Stimulated activated CD8-positive, alpha-beta memory T cell treated with anti-CD3 and anti-CD28 coated beads, Interleukin-7, amount 100 ng/mL, for 24 hours (primary cell): Measurements from ENCODE around the gene POU6F2.

Source experiments
- DNase-seq: peaks from one replicate; pipeline ENCODE4 v3.0.0-alpha.2; 2020; ENCODE audit warnings: low read depth

Gene POU6F2

GRCh38 chr7:39451901-39452300 is 474.2 kb downstream of the POU6F2 start:
- no peak for DNase-seq

GRCh38 chr7:39453743-39454355 is 476.1 kb downstream of the POU6F2 start:
- DNase-seq = peak; percentile 22

GRCh38 chr7:39458061-39458745 is 480.5 kb downstream of the POU6F2 start:
- DNase-seq = no peak

GRCh38 chr7:39459636-39460035 is 481.9 kb downstream of the POU6F2 start:
- DNase-seq = no peak

- no peak for DNase-seq
These were observed 482.8 kb downstream of the POU6F2 start for GRCh38 chr7:39460486-39460885.

- no peak for DNase-seq
These were observed 483.6 kb downstream of the POU6F2 start for GRCh38 chr7:39461263-39461820.

- DNase-seq = no peak
These were observed 485.5 kb downstream of the POU6F2 start for GRCh38 chr7:39463252-39463651.

GRCh38 chr7:39464350-39465054 is 486.8 kb downstream of the POU6F2 start:
- DNase-seq = no peak

GRCh38 chr7:39465055-39465929 is 487.6 kb downstream of the POU6F2 start:
- DNase-seq = no peak

- DNase-seq = no peak
These were observed 490.6 kb downstream of the POU6F2 start for GRCh38 chr7:39468261-39468660.

GRCh38 chr7:39468808-39469374 is 491.2 kb downstream of the POU6F2 start:
- no peak for DNase-seq

GRCh38 chr7:39480901-39481300 is 503.2 kb downstream of the POU6F2 start:
- DNase-seq = no peak

GRCh38 chr7:39488467-39489393 is 511.0 kb downstream of the POU6F2 start:
- DNase-seq = no peak

- DNase-seq = no peak
These were observed 512.6 kb downstream of the POU6F2 start for GRCh38 chr7:39490296-39490695.

- DNase-seq = no peak
These were observed 516.2 kb downstream of the POU6F2 start for GRCh38 chr7:39493934-39494333.

- no peak for DNase-seq
These were observed 523.6 kb downstream of the POU6F2 start for GRCh38 chr7:39501358-39501757.

- DNase-seq = no peak
These were observed 527.3 kb downstream of the POU6F2 start for GRCh38 chr7:39504963-39505362.

- no peak for DNase-seq
These were observed 530.3 kb downstream of the POU6F2 start for GRCh38 chr7:39507866-39508551.

GRCh38 chr7:39509436-39509835 is 531.7 kb downstream of the POU6F2 start:
- no peak for DNase-seq

- DNase-seq = no peak
These were observed 532.2 kb downstream of the POU6F2 start for GRCh38 chr7:39509912-39510311.
